ELR (cell line): ENCODE measurements around the gene UBE2Q2.
"Not testable (repeated sequence)": the region's sequence is repeated elsewhere in the genome, so short reads cannot be mapped to it uniquely, and the experiment has no call there.

Experiments
- DNase-seq: peaks from one replicate; pipeline ENCODE4 v3.0.0-alpha.2; 2015; ENCODE audit warnings: low read depth

UBE2Q2 gene

GRCh38 chr15:75823860-75824613 lies 19.2 kb upstream of the UBE2Q2 start:
- no peak for DNase-seq

DNA sequence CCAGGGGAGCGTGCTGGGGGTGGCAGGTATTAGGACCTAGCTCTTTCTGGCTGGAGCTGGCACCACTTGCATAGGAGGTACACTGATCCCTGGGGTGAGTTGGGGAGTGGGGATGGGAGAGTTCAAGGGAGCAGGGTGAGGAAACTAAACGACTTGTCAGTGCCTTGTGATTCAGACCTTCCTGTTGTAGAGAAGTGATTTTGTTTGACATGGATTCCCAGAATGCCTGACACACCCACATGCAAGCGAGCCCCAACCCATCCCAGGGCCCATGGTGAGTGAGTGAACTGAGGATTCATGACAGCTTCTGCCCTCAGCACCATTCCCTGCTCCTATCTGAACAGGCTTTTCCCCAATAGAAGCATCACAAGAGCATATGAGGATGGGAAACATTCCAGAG lies 15.6 kb upstream of the UBE2Q2 start:
- DNase-seq: no peak

GRCh38 chr15:75828429-75828828 lies 14.8 kb upstream of the UBE2Q2 start:
- DNase-seq: no peak

- no peak for DNase-seq
Observed at GRCh38 chr15:75830910-75831805, 12.1 kb upstream of the UBE2Q2 start.

DNA sequence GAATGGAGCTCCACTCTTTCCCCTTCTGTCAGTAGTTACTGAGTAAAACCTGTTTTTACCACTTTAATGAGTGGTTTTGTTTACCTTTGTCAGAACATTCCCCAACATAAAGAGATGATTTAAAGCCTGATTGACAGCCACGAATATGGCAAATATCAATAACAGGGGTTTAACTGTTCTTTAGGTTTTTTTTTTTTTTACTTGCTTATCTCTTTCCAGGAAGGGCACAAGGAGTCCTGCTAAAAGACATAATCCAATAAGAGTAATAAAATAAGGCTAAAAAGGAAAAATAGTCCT lies 11.5 kb upstream of the UBE2Q2 start:
- no peak for DNase-seq

DNA sequence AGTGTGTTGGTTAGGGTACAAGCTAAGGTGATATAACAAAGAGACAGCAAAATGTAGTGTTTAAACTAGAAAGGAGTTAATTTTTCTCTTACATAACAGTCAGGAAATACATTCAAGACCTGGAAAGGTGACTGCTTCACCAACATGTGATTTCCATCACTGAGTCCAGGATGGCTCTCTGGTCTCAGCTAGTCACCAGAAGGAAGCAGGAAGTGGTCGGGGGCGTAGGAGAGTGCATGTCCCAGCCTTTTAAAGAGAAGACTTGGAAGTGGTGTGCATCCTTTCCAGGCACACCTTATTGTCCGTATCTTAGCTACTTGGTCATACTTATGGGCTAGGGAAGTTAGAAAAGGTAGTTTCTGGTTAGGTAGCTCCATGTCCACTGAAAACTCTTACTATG lies 11.1 kb upstream of the UBE2Q2 start:
- DNase-seq: no peak

GRCh38 chr15:75834021-75834420 lies 9.2 kb upstream of the UBE2Q2 start:
- no peak for DNase-seq

GRCh38 chr15:75835990-75836958 lies 7.0 kb upstream of the UBE2Q2 start:
- no peak for DNase-seq

GRCh38 chr15:75836959-75837334 lies 6.3 kb upstream of the UBE2Q2 start:
- peak; percentile 81 for DNase-seq

GRCh38 chr15:75840659-75841058 lies 2.6 kb upstream of the UBE2Q2 start:
- peak; percentile 25 for DNase-seq

DNA sequence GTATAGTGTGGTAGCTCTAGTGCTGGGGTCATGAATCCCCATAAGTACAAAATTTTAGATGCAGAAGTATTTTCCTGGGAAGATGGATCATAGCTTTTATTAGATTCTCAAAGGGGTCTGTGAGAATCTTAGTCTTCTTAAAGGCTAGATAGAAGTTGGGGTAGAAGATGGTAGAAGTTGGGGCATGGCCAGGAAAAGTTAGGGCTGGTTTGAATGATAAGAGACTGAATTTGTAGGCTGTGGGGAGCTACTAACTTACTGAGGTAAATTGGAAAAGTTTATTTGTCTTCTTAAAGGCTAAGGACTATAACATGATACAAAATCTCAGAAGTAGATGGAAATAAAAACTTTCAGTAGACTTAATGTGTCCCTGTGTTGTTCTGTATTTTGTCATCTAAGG lies 1.6 kb upstream of the UBE2Q2 start:
- DNase-seq: no peak

GRCh38 chr15:75843678-75844581 lies 683 bp downstream of the UBE2Q2 start:
- DNase-seq: peak; percentile 58

GRCh38 chr15:75844629-75845335 lies 1.5 kb downstream of the UBE2Q2 start:
- no peak for DNase-seq

GRCh38 chr15:75849167-75849566 lies 5.9 kb downstream of the UBE2Q2 start:
- no peak for DNase-seq

DNA sequence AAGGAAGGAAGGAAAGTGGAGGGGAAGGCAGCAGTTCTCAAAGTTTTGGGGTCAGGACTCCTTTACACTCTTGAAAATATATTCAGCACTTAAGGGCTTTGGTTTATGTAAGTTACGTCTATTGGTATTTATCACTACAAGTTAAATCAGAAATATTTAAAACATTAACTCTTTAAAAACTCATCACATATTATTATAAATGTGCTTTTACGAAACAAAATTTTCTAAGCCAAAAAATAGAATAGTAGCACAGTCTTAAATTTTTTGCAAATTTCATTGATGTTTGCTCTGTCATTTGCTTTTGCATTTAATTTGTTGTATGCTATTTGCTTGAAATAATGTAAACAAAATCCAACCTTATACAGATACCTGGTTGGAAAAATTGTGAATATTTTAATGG lies 7.5 kb downstream of the UBE2Q2 start:
- no peak for DNase-seq

DNA sequence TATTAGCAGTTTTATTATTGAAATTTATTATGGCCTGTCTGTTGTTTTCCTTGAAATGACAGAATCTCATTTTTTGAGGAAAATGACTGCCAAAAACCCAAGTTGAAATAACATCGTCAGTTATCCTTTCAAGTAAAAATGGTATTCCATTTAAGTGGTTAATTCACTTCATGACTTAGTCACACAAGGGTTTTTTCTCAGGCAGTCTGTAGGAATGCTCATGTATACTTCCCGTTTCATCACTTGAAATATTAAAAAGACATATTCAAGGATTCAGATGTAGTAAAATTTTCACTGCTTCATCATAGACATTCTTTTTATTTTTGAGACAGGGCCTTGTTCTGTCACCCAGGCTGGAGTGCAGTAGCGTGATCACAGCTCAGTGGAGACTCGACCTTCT lies 8.3 kb downstream of the UBE2Q2 start:
- DNase-seq: not testable (repeated sequence)

GRCh38 chr15:75857886-75858285 lies 14.6 kb downstream of the UBE2Q2 start:
- DNase-seq: no peak

GRCh38 chr15:75861750-75862402 lies 18.6 kb downstream of the UBE2Q2 start:
- no peak for DNase-seq

DNA sequence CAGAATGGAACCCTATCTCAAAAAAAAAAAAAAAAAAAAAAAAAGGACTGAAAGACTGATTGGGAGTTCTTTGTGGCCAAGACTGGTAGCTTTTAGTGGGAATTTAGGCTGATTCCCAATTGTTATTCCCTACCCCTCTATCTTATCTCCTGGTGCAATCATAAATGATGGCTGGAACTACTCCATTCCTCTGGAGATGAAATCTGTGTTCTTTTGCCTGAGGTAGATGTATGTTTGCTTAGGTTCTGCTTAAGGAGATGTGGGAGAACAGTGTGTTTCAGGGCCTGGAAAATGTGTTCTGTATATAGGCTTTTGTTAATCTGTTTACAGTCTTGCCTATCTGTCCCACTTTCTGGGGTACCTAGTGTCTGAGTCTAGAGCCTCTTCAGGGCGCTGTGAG lies 19.5 kb downstream of the UBE2Q2 start:
- no peak for DNase-seq
